Measurements from ENCODE around the gene MRPL54.
A peak's percentile ranks its signal among the peaks of the same experiment; 100 is the strongest.

Gene MRPL54

GRCh38 chr19:3770136-3770999, 7.9 kb downstream of the MRPL54 start:
- DNase-seq = no peak

GRCh38 chr19:3771000-3771905, 8.8 kb downstream of the MRPL54 start:
- no peak for DNase-seq

GRCh38 chr19:3771906-3772455, 9.5 kb downstream of the MRPL54 start, which contains the start of gene RAX2:
Gene RAX2 (minus strand): TSS chr19:3772228. CDS start chr19:3771742, 486 bp downstream.
- DNase-seq = no peak

DNA sequence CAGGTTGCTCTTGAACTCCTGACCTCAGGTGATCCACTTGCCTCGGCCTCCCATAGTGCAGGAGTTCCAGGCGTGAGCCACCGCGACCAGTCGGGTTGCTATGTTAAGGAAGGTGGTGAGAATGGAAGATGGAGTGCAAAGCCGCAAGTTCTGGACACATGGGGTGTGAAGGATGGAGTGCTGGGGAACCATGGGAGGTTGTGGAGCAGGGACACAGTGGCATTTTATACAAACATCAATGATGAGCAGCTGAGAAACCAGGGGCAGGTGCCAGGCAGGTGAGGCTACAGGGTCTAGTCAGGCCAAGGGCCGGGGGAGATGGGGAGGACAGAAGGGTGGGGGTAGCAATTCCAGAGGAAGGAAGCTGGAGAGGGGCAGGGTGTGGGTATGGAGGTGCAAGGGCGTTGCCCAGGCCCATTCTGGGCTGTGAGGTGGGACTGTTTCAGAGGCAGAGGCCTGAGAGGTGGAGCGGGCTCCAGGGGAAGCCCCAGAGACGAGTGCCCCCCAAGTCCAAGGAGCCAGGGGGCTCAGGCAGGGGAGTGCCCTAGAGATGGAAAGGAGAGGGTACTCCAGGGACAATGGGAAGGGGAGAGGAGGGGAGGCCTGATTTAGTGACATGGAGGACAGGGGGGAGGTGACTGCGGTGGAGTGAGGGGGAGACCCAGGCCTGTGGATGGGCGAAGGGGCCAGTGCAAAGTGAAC, 11.5 kb downstream of the MRPL54 start:
- no peak for DNase-seq

- DNase-seq = no peak
These were observed 12.3 kb downstream of the MRPL54 start for GRCh38 chr19:3774621-3775373.

DNA sequence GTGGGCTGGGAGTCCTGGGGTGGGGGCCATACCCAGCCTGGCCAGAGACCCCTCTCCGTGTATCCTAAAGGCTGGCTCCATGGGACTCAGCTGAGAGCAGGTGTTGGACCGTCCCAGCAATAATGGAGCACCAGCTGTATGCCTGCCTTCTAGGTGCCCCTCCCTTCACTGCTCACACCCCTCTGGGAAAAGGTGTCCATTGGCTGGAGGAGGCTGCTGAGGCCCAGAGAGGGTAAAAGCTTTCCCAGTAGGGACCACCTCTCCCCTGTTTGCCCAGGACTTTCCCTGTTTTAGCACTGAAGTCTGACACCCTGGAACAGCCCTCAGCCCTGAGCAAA, 12.9 kb downstream of the MRPL54 start:
- DNase-seq = no peak

- DNase-seq = no peak
These were observed 13.3 kb downstream of the MRPL54 start for GRCh38 chr19:3775831-3776230.

GRCh38 chr19:3776479-3777040, 14.1 kb downstream of the MRPL54 start:
- DNase-seq = no peak

GRCh38 chr19:3778104-3778867, 15.8 kb downstream of the MRPL54 start:
- no peak for DNase-seq

DNA sequence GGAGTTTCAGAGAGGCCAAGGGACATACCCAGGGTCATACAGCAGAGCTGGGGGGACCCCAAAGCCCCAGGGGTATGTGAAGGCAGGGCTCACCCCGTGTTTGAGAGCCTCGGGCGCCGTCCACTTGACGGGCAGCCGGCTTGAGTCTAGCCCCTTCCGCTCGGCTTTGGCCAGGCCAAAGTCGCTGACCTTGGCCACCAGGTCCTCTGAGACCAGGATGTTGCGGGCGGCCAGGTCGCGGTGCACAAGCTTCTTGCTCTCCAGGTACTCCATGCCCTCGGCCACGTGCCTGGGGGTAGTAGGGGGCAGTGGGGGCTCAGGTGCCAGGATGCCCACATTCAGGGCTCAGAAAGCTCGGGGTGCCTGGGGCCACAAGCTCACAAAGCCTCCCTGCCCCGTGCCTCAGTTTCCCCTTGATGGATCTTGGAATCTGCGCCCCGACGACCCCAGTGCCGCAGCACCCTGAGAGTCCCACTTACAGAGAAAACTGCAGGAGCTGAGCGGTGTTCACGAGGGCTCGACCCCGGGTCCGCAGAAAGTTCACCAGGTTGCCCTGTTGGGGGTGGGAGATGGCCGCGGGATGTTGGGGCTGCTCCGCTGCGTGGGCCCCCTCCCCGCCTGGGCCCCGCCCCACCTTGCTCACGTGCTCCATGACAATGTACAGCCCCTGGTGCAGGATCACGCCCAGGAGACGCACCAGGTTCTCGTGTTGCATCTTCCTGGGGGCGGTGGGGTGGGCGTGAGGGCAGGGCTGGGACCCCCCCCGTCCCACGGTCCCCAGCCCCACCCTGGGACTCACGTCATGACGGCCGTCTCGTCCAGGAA, 16.6 kb downstream of the MRPL54 start:
- DNase-seq = no peak

DNA sequence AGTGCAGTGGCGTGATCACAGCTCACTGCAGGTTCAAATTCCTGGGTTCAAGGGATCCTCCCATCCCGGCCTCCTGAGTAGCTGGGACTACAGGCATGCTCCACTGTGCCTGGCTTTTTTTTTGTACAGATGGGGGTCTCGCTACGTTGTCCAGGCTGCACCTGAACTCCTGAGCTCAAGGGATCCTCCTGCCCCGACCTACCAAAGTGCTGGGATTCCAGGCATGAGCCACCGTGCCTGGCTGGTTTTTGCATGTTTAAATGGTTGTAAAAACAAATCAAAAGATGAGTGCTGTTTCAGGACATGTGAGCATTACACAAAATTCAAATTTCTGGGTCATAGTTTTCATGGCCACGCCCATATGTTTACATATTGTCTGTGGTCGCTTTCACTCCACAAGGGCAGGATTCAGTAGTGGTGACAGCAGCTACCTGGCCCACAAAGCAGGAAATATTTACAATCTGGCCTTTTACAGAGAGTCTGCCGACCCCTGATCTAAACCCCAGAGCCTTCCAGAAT, 18.4 kb downstream of the MRPL54 start:
- DNase-seq = no peak

- no peak for DNase-seq
These were observed 19.1 kb downstream of the MRPL54 start for GRCh38 chr19:3781603-3782002.

GRCh38 chr19:3782330-3782729, 19.8 kb downstream of the MRPL54 start:
- no peak for DNase-seq

DNA sequence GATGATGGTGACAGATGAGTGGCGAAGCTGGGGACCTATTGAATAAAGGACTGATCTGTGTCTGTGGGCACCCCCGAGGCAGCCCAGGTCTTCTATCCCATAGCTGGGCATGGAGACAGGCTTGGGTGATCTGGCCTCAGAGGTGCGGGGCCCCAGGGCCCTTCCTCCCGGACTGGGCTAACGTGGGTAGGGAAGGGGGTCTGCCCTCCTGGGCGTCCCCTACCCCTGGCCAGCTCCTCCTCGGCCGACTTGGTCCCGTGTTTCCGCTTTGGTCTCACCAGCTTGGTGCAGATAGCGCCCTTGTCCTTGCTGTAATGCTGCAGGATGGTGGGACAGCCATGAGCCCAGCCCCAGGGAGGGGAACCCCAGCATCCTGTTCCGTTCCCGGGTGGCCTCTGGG, 20.4 kb downstream of the MRPL54 start:
- no peak for DNase-seq

DNA sequence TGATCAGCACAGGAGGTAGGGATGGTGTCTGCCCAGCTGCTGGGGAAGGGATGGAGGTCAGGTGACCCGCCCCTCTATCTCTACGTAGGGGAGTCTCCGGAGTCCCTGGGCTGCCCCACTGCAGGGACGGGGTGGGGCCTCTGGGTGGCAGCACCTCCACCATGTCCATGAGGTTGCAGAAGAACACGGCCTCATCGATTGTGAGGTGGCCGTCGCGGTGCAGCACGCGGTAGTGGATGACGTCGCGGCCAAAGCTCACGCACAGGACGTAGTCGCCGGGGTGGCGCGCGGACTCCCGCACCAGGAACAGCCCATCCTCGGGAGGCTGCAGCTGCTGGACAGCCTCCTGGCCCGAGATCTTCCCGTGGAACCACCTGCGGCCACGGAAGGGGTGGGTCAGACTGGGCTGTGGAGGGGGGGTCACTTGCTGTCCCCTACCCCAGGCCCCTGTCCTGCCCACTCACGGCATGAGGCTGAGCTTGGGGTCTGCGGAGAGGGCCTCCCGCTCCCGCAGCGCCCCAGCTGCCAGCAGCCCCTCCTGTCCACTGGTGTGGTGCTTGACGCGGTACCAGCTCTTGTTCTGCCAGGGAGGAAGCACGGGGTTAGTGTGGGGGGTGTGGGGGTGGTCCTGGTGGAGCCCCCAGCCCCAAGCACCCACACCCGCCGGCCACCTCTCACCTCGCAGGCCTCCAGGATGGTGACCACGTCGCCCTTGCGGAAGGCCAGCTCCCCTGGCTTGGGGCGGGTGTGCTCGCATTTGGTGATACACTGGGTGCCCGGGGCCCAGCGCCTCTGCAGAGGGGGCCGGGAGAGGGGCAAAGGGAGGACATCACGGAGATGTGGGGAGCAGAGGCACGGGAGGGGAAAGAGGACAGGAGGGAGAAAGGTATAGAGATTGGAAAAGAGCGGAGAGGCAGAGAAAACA, 21.4 kb downstream of the MRPL54 start:
- DNase-seq = peak; percentile 66

DNA sequence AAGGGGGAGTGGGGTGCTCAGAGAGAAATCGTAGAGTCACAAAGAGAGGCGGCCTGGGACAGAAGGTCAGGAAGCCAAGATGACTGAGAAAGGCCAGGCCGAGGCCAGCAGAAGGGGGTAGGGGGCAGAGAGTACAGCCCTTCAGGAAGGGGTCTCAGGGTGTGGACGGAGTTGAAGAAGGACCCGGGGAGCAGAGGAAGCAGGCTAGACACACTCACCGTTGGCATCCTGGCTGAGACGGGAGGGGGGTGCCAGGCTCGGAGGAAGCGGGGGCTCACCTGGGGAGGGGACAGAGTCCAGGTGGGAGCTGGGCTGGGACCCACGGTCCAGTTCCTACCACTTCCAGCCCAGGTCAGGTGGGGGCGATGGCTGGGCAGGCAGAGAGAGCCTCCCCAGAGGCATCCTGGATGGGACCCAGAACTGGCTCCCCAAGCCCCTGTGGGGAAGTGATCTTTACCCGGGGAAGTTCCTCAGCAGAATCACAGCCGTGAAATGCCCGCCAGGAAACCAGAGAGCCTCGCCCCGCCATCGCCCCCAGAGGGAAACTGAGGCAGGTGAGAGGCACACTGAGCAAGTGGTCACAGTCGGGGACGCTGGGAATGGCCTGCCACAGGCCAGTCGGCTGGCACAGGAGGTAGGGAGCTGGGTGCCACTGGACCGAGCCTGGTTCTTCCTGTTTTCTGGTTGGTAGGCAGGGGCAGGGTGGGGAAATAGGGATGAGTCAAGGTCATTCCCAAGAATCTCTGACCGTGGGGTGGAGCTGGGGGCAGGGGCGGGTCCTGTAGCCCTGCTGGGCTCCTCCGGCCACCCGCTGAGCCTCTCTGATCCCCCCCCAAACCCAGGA, 22.3 kb downstream of the MRPL54 start:
- no peak for DNase-seq

DNA sequence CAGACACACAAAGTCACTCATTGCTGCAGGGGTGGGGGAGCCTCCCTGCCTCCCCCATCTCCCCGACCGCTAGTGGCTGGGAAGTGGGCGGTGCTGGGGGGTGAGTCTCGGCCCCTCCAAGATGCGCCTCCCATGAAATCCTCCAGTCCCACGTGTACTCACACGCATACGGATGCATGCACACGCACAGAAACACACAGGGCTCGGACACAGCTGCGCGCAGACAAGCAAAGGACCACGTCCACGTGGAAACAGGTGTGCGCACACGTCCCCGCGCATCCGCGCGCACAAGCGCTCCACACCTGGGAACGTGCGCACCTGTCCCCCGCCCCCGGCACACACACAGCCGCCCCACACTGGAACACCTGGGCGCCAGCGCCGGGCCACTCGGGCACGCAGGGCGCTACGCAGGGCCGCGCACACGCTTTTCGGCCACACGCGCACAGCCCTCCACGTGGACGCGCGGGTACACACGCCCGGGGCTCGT, 23.0 kb downstream of the MRPL54 start:
- DNase-seq = peak; percentile 71
